H9 (cell line): ENCODE measurements around the gene EHF. TPM values are rescaled to one million over a fixed set of nuclear protein-coding genes. Genes with fewer than 3 reads are reported as not detected.

ENCODE experiments used
- DNase-seq: peaks from one replicate; pipeline ENCODE4 v3.0.0-alpha.2; 2017
- H2AFZ ChIP-seq: one replicate; pipeline ENCODE4 v1.6.1; 2013; ENCODE audit warnings: mild to moderate bottlenecking, low read length, control low read depth, moderate library complexity
- H2AK5ac ChIP-seq: 2 replicates; pipeline ENCODE4 v1.6.1; 2013; ENCODE audit warnings: low read length, control low read depth, mixed read lengths; ENCODE audit not compliant: insufficient read length
- H2BK120ac ChIP-seq: one replicate; pipeline ENCODE4 v1.6.1; 2013; ENCODE audit warnings: low read depth, mild to moderate bottlenecking, low read length, control low read depth, inconsistent platforms; ENCODE audit not compliant: poor library complexity, severe bottlenecking
- H2BK12ac ChIP-seq: 2 replicates; pipeline ENCODE4 v1.6.1; 2013; ENCODE audit warnings: low read length, control low read depth, mixed read lengths, low read depth; ENCODE audit not compliant: insufficient read length
- H2BK15ac ChIP-seq: 2 replicates; pipeline ENCODE4 v1.6.1; 2013; ENCODE audit warnings: low read depth, low read length, control low read depth
- H2BK20ac ChIP-seq: one replicate; pipeline ENCODE4 v1.6.1; 2013; ENCODE audit warnings: low read depth, mild to moderate bottlenecking, low read length, control low read depth, inconsistent platforms; ENCODE audit not compliant: poor library complexity, severe bottlenecking
- H2BK5ac ChIP-seq: 2 replicates; pipeline ENCODE4 v1.6.1; 2013; ENCODE audit warnings: low read length, control low read depth, mixed read lengths; ENCODE audit not compliant: insufficient read length
- H3K14ac ChIP-seq: 2 replicates; pipeline ENCODE4 v1.6.1; 2013; ENCODE audit warnings: low read length, control low read depth; ENCODE audit not compliant: insufficient read depth
- H3K18ac ChIP-seq: 2 replicates; pipeline ENCODE4 v1.6.1; 2013; ENCODE audit warnings: low read depth, mild to moderate bottlenecking, mixed read lengths, low read length, control low read depth; ENCODE audit not compliant: insufficient read length
- H3K23ac ChIP-seq: 2 replicates; pipeline ENCODE4 v1.6.1; 2013; ENCODE audit warnings: low read length, control low read depth, mixed read lengths, low read depth; ENCODE audit not compliant: insufficient read length
- H3K23me2 ChIP-seq: 2 replicates; pipeline ENCODE4 v1.6.1; 2013; ENCODE audit warnings: low read depth, mild to moderate bottlenecking, mixed read lengths, low read length, control low read depth; ENCODE audit not compliant: insufficient read length, poor library complexity, severe bottlenecking
- H3K27ac ChIP-seq: 2 replicates; pipeline ENCODE4 v1.5.1; 2013; ENCODE audit warnings: low read length, control low read depth, mixed read lengths, low read depth; ENCODE audit not compliant: insufficient read length
- H3K27me3 ChIP-seq: 2 replicates; pipeline ENCODE4 v1.6.1; 2013; ENCODE audit warnings: low read length, control low read depth, inconsistent platforms; ENCODE audit not compliant: insufficient read depth
- H3K4ac ChIP-seq: 2 replicates; pipeline ENCODE4 v1.6.1; 2013; ENCODE audit warnings: low read depth, mild to moderate bottlenecking, control low read depth, inconsistent platforms, low read length, moderate library complexity
- H3K4me1 ChIP-seq: 2 replicates; pipeline ENCODE4 v1.6.1; 2013; ENCODE audit warnings: low read length, control low read depth, inconsistent platforms; ENCODE audit not compliant: insufficient read depth
- H3K4me2 ChIP-seq: 2 replicates; pipeline ENCODE4 v1.6.1; 2013; ENCODE audit warnings: low read length, control low read depth, mixed read lengths; ENCODE audit not compliant: insufficient read length, insufficient read depth
- H3K56ac ChIP-seq: 2 replicates; pipeline ENCODE4 v1.6.1; 2013; ENCODE audit warnings: low read depth, mild to moderate bottlenecking, mixed read lengths, low read length, control low read depth; ENCODE audit not compliant: insufficient read length
- H3K79me1 ChIP-seq: 2 replicates; pipeline ENCODE4 v1.6.1; 2013; ENCODE audit warnings: low read depth, mild to moderate bottlenecking, moderate library complexity, low read length, control low read depth, inconsistent platforms; ENCODE audit not compliant: insufficient read depth, poor library complexity, severe bottlenecking
- H3K79me2 ChIP-seq: 2 replicates; pipeline ENCODE4 v1.6.1; 2013; ENCODE audit warnings: low read length, control low read depth, inconsistent platforms; ENCODE audit not compliant: insufficient read depth
- H3K9ac ChIP-seq: 2 replicates; pipeline ENCODE4 v1.6.1; 2013; ENCODE audit warnings: low read length, control low read depth, mixed read lengths; ENCODE audit not compliant: insufficient read length; ENCODE audit errors: extremely low read depth
- H3K9me3 ChIP-seq: one replicate; pipeline ENCODE4 v1.6.1; 2013; ENCODE audit warnings: low read depth, low read length, inconsistent platforms; ENCODE audit not compliant: control insufficient read depth
- H3T11ph ChIP-seq: one replicate; pipeline ENCODE4 v1.6.1; 2013; ENCODE audit warnings: mild to moderate bottlenecking, low read length, control low read depth, inconsistent platforms
- H4K20me1 ChIP-seq: one replicate; pipeline ENCODE4 v1.6.1; 2013; ENCODE audit not compliant: control insufficient read depth, insufficient read length, insufficient read depth
- H4K5ac ChIP-seq: 2 replicates; pipeline ENCODE4 v1.6.1; 2013; ENCODE audit warnings: low read depth, mild to moderate bottlenecking, mixed read lengths, low read length, control low read depth; ENCODE audit not compliant: insufficient read length
- H4K8ac ChIP-seq: replicated peaks from 2 replicates; pipeline ENCODE4 v1.6.1; 2013; ENCODE audit warnings: low read length, control low read depth, mixed read lengths, low read depth; ENCODE audit not compliant: insufficient read length
- H4K91ac ChIP-seq: 2 replicates; pipeline ENCODE4 v1.6.1; 2013; ENCODE audit warnings: low read depth, mild to moderate bottlenecking, moderate library complexity, mixed read lengths, low read length, control low read depth; ENCODE audit not compliant: insufficient read length
- H3K27ac Mint-ChIP-seq, 3 experiments: 2 replicates in 2 of 3; 3 replicates in 1 of 3; pipeline ENCODE4 v1.8.0; 2020 to 2021; ENCODE audit warnings: mixed read lengths in 3 of 3, mild to moderate bottlenecking in 1 of 3, moderate library complexity in 1 of 3
- H3K27me3 Mint-ChIP-seq: 2 replicates; pipeline ENCODE4 v1.8.0; 2021; ENCODE audit warnings: low read depth, mild to moderate bottlenecking, moderate library complexity, mixed read lengths
- H3K36me3 Mint-ChIP-seq, 3 experiments: 2 replicates in 2 of 3; 3 replicates in 1 of 3; pipeline ENCODE4 v1.8.0; 2020 to 2021; ENCODE audit warnings: low read depth in 3 of 3, mixed read lengths in 3 of 3; ENCODE audit not compliant: insufficient read depth in 1 of 3
- H3K4me1 Mint-ChIP-seq, 2 experiments: 2 replicates each; pipeline ENCODE4 v1.8.0; 2020; ENCODE audit warnings: mixed read lengths in 2 of 2
- H3K4me3 Mint-ChIP-seq, 2 experiments: 2 replicates in 1 of 2; 3 replicates in 1 of 2; pipeline ENCODE4 v1.8.0; 2020 to 2021; ENCODE audit warnings: mild to moderate bottlenecking in 2 of 2, mixed read lengths in 2 of 2, moderate library complexity in 1 of 2
- H3K9me3 Mint-ChIP-seq, 2 experiments: 2 replicates in 1 of 2; 3 replicates in 1 of 2; pipeline ENCODE4 v1.8.0; 2020; ENCODE audit warnings: mild to moderate bottlenecking in 2 of 2, mixed read lengths in 2 of 2, moderate library complexity in 1 of 2
- CTCF ChIP-seq: fragments of 200-600 bp; sonication (generic); conservative IDR thresholded peaks from 3 replicates; pipeline ENCODE4 v1.8.0; 2021; ENCODE audit warnings: antibody characterized with exemption, mild to moderate bottlenecking
- total RNA-seq: library from RNA; stranded (reverse); gene quantifications from 2 replicates; pipeline ENCODE4 v1.2.1, GENCODE V29; 2021

The EHF gene
- total RNA-seq, 1 experiment from 2014 or later, result not detected

GRCh38 chr11:34613015-34613414, 7.9 kb upstream of the EHF start:
- H3K4me3 Mint-ChIP-seq, result no peak overlapping the region
- Histone ChIP-seq H2AFZ (no peak overlapping the region), H4K20me1 (no peaks in the 10 kb centered on the region), H2BK20ac (no peak overlapping the region), H3T11ph (no peak overlapping the region), H3K79me1 (no peaks in the 10 kb centered on the region), H2BK15ac (no peak overlapping the region), H3K4me1 (no peaks in the 10 kb centered on the region), H3K4me2 (no peak overlapping the region), H3K79me2 (no peaks in the 10 kb centered on the region), H3K23me2 (no peaks in the 10 kb centered on the region), H3K9ac (no peak overlapping the region), H4K91ac (no peak overlapping the region), H3K18ac (no peak overlapping the region), H3K56ac (no peak overlapping the region), H3K27ac (no peak overlapping the region), H3K27me3 (no peaks in the 10 kb centered on the region), H2BK120ac (no peak overlapping the region), H3K14ac (no peak overlapping the region; the same call in 1 of the 2 replicates), H4K5ac (no peak overlapping the region), H2AK5ac (no peak overlapping the region), H3K23ac (no peak overlapping the region), H3K4ac (no peak overlapping the region), H2BK5ac (no peak overlapping the region), H2BK12ac (no peak overlapping the region), H3K9me3 (no peaks in the 10 kb centered on the region), H4K8ac (no peak overlapping the region)
- H3K27me3 Mint-ChIP-seq, result peaks cover 3% of the 10 kb centered on the region
- TF ChIP-seq CTCF, result no peak
- no peak overlapping the region for H3K27ac Mint-ChIP-seq
- no peaks in the 10 kb centered on the region; a peak in 1 of 5 replicates for H3K9me3 Mint-ChIP-seq
- no peaks in the 10 kb centered on the region for H3K36me3 Mint-ChIP-seq
- no peak for DNase-seq
- H3K4me1 Mint-ChIP-seq, result peaks cover 16 to 19% of the 10 kb centered on the region in 2 experiments
